Right forelimb (tissue), 1 donor: ENCODE measurements around the gene LRMDA.

ENCODE experiments used
- DNase-seq: peaks from one replicate; pipeline ENCODE4 v3.0.0-alpha.2; 2018

The LRMDA gene

DNA sequence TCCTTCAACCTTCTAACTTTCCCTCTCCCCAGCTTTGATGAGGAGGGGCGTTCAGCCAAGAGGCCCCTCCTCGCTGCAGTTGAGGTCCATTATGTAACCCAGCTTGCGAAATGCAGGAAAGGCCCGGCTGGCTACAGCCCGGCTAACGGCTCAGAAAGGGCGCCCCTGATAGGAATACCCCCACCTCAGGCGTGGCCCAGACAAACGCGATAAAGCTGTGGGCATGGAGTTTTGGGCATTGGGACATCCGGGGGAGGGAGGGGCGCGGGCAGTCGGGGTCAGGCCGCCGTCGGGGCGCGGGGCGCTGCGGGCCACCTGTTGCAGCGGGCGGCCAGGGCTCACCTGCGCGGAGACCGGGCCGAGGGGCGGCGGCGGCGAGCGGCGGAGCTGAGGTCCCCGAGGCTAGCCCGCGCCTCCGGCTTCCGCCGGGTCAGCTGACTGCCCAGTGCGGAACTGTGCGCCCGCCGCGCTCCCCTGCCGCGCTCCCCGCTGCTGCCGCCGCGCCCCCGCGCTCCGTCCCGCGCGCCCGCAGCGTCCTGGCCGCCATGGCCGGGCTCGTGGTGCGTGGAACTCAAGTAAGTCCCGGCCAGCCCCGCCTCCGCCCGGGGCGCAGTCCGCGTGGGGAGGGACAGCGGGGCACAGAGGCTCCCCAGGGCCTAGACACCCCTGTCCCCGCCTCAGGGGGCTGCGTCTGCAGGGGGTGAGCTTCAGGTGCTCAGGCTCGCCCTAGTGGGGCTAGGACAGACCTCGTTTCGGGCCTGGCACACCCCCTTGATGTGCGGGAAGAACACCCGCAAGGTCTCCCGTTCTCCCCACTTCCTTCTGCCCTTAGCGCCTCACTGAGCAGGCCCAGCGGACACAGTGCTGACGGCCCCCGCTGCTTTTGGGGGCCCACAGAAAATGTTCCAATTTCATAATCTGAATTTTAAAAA lies at the start of gene LRMDA:
Gene LRMDA (plus strand): TSS at position 445 of the 932 bp plus-strand sequence.
- DNase-seq, result no peak

DNA sequence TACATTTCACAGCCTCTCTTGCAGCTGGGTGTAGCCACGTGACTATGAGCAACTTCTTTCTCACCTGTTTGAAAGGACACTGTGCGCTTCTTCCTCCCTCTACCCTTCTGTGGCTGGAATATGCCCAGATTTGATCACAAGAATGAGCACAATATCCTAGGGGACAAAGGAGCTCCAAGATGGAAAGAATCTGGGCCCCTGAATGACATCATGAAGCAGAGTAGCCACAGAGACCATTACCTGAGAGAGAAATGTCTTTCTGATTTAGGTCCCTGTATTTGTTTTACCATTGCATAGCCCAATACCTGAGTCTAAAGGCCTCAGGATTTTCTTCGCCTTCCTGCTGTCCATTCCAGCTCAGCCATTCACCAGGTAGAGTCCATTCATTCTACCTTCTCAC lies 45.3 kb upstream of the LRMDA start:
- no peak for DNase-seq

DNA sequence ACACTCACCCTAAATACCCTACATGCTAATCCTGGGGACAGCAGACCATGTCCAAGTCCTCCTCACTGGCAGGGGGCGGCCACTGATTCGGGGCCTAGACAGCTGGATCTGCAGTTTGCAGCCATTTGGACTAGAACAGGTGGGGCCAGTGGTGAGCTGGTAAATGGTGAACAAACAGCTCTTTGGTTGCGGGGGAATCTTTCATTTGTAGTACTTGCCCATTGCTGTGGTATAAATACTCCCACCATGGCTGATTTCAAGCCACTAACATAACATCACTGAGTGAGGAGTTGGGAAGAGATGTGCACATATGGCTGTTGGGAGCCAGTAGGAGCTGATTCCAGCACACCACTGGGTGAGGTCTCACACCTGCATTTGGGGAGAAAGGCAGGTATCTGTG lies 43.3 kb upstream of the LRMDA start:
- no peak for DNase-seq

DNA sequence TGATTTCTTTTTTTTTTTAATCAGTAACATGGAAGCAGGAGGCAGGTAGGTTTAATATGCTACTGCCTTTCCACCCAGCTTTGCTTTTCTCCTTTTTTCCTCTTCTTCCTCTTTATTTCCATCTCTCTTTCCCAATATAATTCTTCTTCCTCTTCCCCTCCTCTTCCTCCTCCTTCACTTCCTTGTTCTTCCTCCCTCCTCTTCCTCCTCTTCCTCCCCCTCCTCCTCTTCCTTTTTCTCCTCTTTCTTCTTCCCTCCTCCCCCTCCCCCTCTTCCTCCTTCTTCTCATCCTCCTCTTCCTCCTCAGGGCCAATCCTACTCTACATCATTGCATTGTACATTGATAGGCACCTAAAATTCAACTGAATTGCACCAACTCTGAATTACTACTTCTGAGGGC lies 41.2 kb upstream of the LRMDA start:
- DNase-seq, result no peak

DNA sequence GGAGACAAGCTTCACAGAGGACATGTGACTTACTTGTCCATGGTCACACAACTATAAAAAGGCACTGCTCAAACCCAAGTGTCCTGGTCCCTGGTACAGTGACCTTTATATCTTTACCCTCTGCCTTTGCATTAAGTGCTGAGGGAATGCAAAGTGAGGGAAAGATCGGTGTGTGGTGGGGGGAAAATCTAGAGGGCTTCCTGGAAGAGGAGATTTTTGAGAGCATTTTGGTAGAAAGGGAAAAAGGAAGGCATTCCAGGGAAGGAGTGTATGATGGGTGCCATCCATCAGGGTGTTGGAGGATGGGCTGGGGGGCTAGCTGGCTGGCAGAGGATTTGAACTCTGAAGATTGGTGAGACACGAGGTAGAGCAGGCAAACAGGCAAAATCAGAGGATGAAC lies 39.2 kb upstream of the LRMDA start:
- no peak for DNase-seq

DNA sequence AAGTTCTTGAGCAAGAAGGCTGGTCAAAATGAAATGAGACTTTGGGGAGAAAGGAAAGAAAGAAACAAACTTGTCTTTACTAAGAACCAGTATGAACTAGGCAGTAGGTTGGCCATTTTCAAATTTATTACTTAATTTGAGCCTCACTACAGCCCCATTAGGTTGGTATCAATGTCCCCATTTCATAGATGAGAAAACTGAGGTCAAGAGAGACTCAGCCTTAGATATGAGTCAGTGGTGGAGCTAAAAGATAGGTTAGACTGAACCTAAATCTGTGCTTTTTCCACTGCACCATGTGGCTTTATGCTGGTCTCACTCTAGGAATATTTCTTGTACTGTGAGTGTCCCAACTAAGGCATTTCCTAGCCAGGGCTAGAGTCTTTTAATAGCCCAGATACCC lies 38.7 kb upstream of the LRMDA start:
- no peak for DNase-seq

DNA sequence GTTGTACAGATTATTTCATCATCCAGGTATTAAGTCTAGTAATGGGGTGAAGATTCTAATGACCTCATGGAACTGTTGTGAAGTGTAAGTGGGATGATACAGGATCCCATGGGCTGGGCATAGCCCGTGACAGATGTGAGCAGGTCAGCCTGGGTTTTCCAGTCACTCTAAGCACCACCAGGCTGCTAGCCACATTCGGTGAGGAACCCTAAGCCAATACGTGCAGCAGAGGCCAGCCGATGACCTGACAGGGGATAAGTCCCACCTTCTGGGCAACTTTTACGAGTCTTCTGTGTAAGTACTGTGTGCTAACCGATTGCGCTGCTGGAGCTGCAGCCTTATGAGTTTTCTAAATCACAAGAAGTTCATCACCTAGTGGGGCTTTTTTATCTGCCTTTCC lies 37.2 kb upstream of the LRMDA start:
- DNase-seq, result no peak

DNA sequence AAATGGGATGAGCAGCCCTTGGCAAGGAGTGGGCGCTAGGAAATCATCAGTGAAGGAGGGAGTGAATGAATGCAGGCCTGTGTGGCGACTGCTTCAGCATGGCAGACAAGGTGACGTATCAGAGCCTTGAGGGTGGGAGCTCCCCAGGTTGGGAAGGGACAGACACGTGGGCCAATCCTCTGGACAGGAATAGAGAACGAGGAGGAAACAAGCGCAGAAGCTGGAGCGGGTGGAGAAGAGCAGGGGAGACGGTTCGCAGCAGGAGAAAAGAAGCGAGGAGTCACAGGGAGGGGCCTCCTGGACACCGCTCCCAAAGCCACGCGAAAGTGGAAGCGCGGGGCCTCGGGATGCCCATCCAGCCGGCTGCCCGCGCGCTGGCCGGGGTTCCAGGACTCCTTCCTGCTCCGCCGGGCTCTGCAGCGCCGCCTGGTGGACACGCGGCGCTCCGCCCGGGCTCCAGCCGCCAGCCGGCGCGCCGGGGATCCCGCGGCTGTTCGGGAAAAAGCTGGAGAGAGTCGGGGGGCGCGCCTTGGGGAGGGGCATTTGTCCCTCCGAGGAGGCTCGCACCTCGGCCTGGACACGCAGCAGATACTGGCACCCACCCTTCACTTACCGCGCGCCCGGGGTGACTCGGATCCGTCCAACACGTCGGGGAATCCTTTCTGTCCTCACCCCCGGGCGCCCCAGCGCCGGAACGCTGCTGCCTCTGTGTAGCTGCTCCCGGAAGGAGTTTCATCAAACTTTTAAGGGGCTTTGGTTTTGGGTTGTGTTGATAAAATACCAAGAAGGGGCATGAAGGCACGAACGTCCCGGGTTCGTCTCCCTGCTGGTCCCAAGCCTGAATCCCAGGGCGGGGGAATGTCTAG lies 36.1 kb upstream of the LRMDA start:
- DNase-seq, result peak; percentile 86

DNA sequence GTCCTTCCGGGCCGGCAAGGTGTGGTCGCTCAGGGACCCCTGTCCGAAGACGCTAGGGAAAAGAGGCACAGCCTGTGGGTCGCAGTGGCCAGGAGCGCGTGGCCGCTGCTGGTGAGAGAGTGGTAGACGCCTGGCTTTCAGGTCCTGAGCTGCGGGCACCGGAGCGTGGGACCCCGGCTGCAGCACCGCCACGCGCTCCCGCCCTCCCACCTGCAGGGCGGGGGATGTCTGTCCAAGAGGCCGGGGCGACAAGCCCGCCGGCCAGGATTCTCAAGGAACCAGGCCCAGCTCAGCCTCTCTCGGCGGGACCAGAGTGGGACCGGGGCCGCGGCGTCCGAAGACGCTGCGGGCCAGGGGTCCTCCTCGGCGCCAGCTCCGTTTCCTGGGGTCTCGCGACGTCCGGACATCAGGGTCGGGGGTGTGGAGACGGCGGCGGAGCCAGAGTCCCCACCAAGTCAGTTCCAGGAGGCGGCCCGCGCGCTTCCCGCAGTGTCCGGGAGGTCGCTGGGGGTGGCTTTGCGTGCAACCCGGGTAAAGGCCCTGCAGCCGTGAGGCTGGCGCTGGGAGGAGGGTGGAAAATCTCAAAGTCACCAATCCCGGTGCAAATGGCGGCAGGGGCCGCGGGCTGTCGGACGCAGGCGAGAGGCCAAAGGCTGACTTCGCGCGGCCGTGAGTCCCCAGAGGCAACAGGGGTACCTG lies 35.3 kb upstream of the LRMDA start:
- peak; percentile 60 for DNase-seq

DNA sequence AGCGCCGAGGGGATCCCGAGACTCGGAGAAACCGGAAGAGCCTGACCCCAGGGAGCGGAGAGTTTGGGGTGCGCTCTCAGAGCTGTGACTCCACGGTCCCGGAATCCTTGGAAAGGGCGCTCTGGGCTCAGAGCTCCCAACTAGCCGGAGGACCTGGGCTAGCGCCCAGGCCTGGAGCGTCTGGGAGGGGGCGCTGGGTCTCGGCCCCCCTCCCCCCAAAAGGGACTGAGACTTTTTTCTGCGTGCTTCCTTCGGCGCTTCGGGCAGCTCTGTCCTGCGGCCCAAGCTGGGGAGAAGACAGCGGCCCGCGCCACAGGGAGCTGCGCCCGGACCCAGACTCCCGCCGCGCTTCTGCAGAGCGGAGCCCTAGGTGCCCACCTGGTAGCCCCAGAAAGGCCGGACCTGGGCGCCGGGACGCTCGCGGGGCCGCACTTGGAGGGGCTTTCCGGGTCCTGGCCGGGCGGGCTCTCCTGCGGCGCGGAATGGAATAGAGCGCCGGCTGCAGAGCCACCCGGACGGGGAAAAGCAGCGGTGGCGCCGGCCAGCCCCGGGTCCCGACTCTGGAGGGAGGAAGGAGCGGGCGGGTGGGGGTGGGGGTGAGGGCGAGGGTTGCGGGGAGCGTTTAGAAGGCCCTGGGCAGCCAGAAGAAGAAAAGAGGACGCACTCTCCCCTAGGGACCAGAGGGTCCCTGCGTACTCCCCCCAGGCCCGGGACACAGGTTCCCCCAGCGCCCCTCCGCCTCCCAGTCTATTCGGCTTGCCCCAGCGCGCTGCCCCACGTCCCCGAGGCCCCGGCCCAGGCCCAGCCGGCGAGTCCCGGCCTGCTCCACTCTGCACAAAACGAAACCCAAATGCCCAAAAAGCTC lies 34.6 kb upstream of the LRMDA start:
- peak; percentile 69 for DNase-seq

DNA sequence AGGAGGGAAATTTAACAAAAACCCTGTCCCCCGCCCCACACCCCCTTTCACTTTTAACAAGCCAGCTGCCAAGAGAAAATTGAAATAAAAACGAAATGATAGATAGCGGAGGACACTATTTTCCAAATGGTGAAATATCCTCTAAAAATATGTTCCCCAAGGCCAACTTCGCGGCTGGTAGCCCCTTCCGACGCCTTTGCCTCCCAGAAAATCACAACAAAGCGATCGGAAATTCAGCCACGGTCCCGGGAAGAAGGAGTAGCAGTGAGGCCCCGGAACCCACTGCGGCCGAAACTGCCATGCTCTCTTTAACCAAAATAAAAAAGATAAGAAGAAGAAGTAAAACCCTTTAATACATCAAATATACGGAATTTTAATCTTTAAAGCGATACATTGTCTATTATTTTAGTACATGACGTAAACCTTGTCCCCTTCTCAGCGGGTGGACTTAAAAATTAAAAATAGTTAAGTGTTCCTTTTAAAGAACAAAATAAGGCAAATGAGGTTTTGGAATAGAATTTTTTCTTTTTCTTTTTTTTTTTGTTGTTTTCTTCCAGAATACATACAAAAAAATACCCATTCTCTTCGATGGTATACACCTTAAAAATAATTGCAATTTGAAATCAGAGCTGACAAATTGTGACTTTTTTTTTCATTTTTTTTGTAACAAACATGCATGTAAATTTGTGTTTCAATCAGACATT lies 33.8 kb upstream of the LRMDA start:
- DNase-seq, result peak; percentile 65

DNA sequence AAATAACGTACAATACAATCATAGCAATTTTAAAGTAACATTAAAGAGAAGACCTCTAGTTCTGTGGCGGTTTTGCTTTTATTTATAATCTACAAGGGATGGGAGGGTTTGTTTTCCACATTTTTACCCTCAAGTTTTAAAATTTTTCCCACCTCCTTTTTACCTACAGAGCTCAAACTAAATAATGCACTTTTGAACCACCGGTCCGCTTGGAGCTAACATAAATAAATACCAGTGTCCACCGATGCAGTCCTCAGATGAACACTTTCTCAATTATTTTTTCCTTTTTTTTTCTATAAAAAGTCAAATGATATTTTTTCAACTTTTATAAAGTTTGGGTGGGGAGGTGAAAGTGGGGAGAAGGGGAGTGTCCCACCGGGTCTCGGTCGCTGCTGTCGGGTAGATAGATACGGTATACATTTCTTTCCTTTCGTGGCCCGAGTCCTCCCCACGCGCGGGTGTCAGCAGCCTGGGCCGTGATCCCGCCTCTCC lies 33.2 kb upstream of the LRMDA start:
- no peak for DNase-seq

DNA sequence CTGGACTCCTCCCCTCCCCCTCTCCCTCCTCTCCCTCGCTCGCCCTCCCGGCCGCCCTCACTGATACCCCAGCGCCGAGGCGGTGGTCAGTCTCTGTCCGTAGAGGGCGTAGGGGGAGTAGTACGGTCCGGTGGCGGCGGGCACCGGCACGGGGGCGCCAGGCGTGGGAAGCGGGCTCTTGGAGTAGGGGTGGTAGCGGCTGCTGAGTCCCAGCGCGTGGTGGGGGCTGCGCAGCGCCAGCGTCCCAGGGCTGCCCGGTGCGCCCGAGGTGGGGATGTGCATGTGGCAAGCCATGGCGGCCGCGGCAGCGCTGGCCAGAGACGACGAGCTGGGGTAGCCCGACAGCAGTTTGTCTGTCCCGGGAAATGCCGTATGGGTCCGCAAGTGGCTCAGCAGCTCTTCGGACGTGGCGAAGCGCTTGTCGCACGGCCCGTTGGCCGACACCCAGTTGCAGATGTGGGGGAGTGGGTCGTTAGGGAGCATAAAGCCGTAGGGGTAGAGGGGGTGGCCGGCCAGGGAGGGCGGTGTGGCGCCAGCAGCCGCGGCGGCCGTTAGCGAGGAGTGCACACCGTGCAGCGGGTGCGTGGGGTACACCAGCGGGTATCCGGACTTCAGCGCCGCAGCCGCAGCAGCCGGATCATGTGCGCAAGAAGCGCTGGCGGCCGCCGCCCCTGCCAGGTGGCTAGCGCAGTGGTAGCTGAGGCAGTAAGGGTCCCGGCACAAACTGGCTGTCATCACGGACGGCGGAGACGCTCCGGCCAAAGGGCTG lies 32.5 kb upstream of the LRMDA start:
- DNase-seq, result peak; percentile 65

DNA sequence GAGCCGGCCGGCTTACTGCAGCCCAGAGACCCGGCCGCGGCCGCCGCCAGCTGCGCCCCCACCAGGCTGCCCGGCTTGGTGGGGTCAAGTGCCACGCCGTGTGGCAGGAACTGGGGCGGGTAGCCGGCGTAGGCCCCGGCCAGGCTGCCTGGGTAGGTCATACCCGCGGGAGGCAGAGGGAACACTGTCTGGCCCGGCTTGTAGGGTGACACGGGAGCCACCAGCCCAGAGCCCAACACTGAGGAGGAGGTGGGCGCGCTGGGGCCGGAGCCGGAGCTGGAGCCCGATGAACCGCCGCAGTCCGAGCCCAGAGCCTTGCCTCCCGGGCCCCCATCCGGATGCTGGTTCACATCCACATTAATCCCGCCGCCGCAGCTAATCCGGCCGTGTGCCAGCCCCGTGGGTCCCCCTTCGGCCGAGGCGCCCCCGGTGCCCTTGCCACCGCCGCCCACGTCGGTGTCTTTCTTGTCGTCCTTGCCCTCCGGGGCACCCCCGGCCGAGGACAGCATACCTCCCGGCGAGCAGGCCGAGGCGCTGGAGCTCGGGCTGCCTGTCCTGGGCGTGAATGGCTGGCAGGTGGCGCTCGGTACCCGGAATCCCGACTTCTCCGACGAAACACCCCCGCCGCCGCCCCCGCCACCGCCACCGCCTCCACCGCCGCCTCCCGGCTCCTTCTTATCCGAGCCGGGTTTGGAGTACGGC lies 31.8 kb upstream of the LRMDA start:
- peak; percentile 91 for DNase-seq

DNA sequence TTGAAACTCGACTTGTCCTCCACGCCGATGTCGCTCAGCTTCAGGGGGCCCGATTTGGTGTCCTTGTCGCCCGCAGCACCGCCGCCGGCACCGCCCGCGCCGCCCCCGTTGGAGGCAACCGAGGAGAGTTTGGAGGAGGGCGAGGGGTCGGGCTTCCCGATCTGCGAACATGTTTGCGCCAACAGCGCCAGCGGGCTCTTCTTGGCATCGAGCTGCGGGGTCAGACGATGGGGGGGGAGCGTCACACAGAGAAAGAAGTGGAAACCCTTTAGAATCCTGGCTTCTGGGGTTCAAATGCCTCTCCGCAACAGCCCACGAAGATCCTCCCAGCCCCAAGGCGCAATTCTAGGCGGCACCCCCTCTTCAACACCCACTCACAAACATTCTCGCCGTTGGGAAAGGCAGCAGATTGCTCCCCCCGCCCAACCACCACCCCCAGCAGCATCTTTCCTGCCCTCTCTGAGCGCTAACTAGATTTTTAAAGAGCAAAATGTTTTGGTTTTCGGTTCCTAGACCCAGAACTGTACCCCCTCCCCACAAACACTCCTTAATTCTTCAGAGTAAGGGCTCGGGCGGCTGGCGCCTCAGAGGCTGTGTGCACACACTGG lies 31.2 kb upstream of the LRMDA start:
- peak; percentile 60 for DNase-seq

DNA sequence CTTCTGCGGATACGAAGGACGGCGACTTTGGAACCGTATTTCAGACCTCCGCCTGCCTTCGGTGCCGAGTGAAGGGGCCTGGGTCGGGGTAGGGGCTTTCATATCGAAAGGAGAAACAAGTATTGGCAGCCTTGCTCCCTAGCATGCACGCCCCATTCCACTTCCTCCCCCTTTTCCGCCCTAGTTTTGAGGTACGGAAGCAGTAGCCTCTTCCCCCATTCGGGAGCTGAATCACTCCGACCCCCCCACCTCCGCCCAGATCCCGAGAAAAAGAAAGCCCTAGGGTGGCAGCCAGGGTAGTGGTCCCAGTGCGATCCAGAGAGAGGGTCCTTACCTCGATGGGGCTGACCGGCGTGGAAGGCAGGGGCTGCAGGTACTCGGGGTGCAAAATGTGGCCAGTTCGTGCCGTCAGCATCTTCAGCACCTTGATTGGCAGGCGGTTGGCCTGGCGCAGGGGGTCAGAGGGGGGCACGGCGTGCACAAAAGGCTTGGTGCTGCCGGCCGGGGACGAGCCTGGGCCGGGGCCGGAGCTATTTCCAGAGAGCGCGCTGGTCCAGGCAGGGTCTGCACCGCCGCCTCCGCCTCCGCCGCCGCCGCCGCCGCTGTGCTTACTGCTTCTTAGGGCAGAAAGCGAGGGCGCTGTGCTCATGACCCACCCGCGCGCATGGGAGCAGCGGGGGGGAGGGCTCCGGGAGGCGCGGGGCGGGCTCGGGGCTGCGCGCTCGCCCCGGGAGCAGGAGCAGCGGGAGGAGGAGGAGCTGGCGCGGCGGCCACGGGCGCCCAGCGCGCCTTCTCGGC lies 30.5 kb upstream of the LRMDA start:
- peak; percentile 67 for DNase-seq

DNA sequence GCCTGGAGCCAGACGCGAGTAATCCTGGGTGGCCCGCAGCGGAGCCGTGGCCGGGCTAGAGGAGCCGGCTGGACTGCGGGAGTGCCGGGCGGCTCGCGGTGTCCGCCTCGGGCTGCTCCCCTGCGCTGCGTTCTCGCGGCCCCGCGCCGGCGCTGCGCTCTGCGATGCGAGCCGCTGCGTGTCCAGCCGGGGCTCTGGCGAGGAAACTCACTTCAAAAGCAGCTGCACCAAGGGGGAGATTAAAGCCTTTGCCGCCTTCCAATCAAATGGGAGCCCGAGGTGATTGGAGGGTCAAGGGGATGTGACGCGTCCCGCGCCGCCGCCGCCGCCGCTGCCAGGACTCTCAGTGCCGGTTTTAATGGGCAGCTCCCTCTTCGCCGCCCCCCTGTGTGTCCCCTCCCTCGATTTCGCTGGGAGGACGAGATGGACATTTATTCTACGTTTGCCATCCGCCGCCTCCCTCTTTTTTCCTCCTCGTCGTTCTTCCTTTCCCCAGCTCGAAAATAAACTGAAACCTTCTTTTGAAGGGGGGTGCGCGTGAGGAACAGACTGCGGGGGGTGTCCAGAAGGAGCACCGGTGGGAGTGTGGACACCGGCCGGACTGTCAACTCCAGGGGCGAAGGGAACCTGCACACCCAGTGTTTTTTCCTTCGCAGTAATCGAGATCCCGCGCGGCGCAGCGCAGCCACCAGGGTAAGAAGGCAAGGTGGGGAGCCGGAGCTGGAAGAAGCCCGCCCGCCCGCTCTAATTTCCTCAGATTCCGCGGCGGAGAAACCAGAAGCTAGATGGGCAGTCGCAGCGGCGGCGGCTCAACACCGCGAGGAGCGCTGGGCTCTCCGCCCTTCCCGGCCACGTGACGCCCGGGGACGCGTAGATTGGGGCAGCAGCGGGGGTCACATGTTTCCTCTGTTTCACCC lies 29.6 kb upstream of the LRMDA start, which contains the start of gene ZNF503:
Gene ZNF503 (minus strand): TSS at position 196 of the 917 bp plus-strand sequence. CDS start 345 bp downstream, outside the sequence.
- DNase-seq, result peak; percentile 97
